DMS153 (cell line): ENCODE measurements around the gene SPRED2.

Experiments used
- DNase-seq: peaks from one replicate; lab custom pipeline; 2025; lab: John Stamatoyannopoulos, UW

SPRED2 gene

GRCh38 chr2:65276609-65277008, 155.8 kb downstream of the SPRED2 start:
- no peak for DNase-seq

- no peak for DNase-seq
Observed at GRCh38 chr2:65275141-65275915, 157.1 kb downstream of the SPRED2 start.

GRCh38 chr2:65273344-65273743, 159.1 kb downstream of the SPRED2 start:
- no peak for DNase-seq

- no peak for DNase-seq
Observed at GRCh38 chr2:65268957-65269356, 163.4 kb downstream of the SPRED2 start.

- DNase-seq: no peak
Observed at GRCh38 chr2:65267008-65267407, 165.4 kb downstream of the SPRED2 start.

GRCh38 chr2:65265671-65266045, 166.7 kb downstream of the SPRED2 start:
- no peak for DNase-seq

- DNase-seq: peak; percentile 72
Observed at GRCh38 chr2:65264821-65265670, 167.4 kb downstream of the SPRED2 start.

- DNase-seq: no peak
Observed at GRCh38 chr2:65263986-65264385, 168.4 kb downstream of the SPRED2 start.

GRCh38 chr2:65263262-65263661, 169.1 kb downstream of the SPRED2 start:
- DNase-seq: no peak

GRCh38 chr2:65261676-65262075, 170.7 kb downstream of the SPRED2 start:
- no peak for DNase-seq
